Duodenal mucosa (tissue), 2 donors: Measurements from ENCODE around the gene CAMTA1.
"Not testable (repeated sequence)": the region's sequence is repeated elsewhere in the genome, so short reads cannot be mapped to it uniquely, and the experiment has no call there.

Experiments
- H3K27ac ChIP-seq: one replicate; pipeline ENCODE4 v1.7.0; 2013; ENCODE audit warnings: low read depth, low read length
- H3K27me3 ChIP-seq, 2 donors: one replicate each; pipeline ENCODE4 v1.7.0; 2013; ENCODE audit warnings: low read length in 2 of 2, control low read depth in 1 of 2; ENCODE audit not compliant: insufficient read depth in 2 of 2, control insufficient read depth in 1 of 2
- H3K36me3 ChIP-seq, 2 donors: one replicate each; pipeline ENCODE4 v1.7.0; 2013; ENCODE audit warnings: low read length in 2 of 2, control low read depth in 1 of 2; ENCODE audit not compliant: insufficient read depth in 2 of 2, control insufficient read depth in 1 of 2
- H3K4me1 ChIP-seq, 2 donors: one replicate each; pipeline ENCODE4 v1.7.0; 2013; ENCODE audit warnings: low read length in 2 of 2, control low read depth in 1 of 2; ENCODE audit not compliant: insufficient read depth in 2 of 2, control insufficient read depth in 1 of 2
- H3K4me3 ChIP-seq, 2 donors: one replicate each; pipeline ENCODE4 v1.7.0; 2013; ENCODE audit warnings: low read length in 2 of 2, low read depth in 1 of 2
- H3K9ac ChIP-seq, 2 donors: one replicate each; pipeline ENCODE4 v1.7.0; 2013; ENCODE audit warnings: low read length in 2 of 2, low read depth in 1 of 2
- H3K9me3 ChIP-seq, 2 donors: one replicate each; pipeline ENCODE4 v1.7.0; 2013; ENCODE audit warnings: low read length in 2 of 2, control low read depth in 1 of 2; ENCODE audit not compliant: control insufficient read depth in 1 of 2

The CAMTA1 gene

DNA sequence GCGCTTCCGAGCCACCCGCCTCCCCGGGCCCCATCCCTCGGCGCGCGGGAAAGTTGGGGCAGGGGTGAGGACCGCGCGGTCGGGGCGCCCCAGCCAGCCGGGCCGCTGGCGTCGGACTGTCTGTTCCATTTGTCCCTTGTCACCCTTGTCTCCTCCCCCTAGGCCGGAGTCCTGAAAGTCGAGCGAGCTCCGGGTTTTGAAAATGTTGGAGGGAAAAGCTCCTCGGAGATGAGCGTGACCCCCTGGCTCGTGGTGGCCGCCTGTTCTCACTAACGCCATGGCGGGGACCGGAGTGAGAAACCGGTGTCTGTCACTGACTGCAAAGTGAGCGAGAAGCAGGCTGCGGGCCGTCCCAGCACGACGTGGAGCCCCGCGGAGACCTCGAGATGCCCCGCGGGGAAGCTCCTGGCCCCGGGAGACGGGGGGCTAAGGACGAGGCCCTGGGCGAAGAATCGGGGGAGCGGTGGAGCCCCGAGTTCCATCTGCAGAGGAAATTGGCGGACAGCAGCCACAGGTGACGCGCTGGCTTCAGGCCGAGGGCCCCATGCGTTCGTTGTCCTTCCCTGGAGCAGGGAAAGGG lies 999.3 kb downstream of the CAMTA1 start:
- Histone ChIP-seq H3K36me3 (peaks cover under 1 to 25% of the 10 kb centered on the region in 2 donors), H3K4me1 (peaks cover 19 to 25% of the 10 kb centered on the region in 2 donors), H3K9me3 (no peaks in the 10 kb centered on the region), H3K4me3 (peak overlapping the region; percentile 17 to 59), H3K9ac (peak overlapping the region; percentile 3 to 13), H3K27ac (peak overlapping the region; percentile 63), H3K27me3 (no peaks in the 10 kb centered on the region)

DNA sequence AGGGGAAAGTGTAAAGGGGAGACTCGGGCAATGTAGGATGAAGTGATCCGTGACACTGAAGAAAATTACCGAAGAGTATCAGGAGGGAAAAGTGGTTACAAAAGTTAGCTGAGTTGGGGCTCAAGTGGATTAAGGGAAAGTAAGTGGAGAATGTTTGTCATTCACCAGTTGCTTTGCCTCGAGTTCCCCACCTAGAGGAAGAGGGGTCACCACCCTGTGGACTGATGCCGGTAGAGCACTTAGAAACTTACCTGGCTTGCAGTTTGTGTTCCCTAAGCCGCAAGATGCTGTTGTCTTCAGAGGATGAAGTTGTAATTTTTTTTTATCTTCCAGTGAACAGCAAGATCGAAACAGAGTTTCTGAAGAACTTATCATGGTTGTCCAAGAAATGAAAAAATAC lies 999.9 kb downstream of the CAMTA1 start:
- Histone ChIP-seq H3K36me3 (peaks cover 4 to 27% of the 10 kb centered on the region in 2 donors), H3K4me1 (peaks cover 19 to 25% of the 10 kb centered on the region in 2 donors), H3K27me3 (no peaks in the 10 kb centered on the region), H3K4me3 (peak overlapping the region; percentile 17 to 59), H3K27ac (no peak overlapping the region), H3K9ac (peak overlapping the region in 1 of 2 donors; percentile 13), H3K9me3 (peaks cover 0 to under 1% of the 10 kb centered on the region in 2 donors)

DNA sequence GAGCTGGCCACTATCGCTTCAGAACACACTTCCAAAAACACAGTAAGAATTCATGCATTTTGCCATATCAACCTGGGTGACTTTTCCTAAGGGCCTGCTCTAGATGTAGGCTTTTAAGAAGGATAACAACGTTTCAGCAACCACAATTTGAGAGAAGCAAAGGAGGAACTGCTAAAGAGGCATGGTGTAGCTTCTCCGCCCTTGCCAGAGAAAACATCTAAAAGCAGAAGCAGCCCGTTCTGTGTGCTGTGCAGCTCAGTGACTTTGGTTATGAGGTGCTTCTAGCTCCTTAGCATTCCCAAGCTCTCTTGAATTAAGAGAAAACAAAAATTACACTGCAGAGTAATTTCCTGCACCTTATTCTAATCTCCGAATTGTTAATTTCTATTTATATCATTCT lies 1001.5 kb downstream of the CAMTA1 start:
- no peak overlapping the region for H3K27ac ChIP-seq
- no peak overlapping the region for H3K4me3 ChIP-seq
- peaks cover 12 to 16% of the 10 kb centered on the region in 2 donors for H3K4me1 ChIP-seq
- H3K9me3 ChIP-seq, result peaks cover 8 to 14% of the 10 kb centered on the region in 2 donors
- H3K36me3 ChIP-seq, result peaks cover 9 to 27% of the 10 kb centered on the region in 2 donors
- H3K27me3 ChIP-seq, result no peaks in the 10 kb centered on the region
- H3K9ac ChIP-seq, result no peak overlapping the region

GRCh38 chr1:7789828-7790227 lies 1004.6 kb downstream of the CAMTA1 start:
- Histone ChIP-seq H3K4me3 (no peak overlapping the region), H3K9me3 (peaks cover 8 to 14% of the 10 kb centered on the region in 2 donors), H3K9ac (no peak overlapping the region), H3K27ac (no peak overlapping the region), H3K4me1 (peaks cover 0 to 4% of the 10 kb centered on the region in 2 donors), H3K36me3 (peaks cover 9 to 34% of the 10 kb centered on the region in 2 donors), H3K27me3 (no peaks in the 10 kb centered on the region)

DNA sequence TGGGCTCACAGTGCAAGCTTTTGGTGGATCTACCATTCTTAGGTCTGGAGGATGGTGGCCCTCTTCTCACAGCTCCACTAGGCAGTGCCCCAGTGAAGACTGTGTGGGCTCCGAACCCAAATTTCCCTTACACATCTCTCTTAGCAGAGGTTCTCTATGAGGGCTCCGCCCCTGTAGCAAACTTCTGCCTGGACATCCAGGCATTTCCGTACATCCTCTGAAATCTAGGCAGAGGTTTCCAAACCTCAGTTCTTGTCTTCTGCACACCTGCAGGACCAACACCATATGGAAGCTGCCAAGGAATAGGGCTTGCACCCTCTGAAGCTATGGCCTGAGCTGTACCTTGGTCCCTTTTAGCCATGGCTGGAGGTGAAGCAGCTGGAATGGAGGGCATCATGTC lies 1005.8 kb downstream of the CAMTA1 start:
- H3K4me3 ChIP-seq, H3K9ac ChIP-seq, H3K4me1 ChIP-seq, H3K27ac ChIP-seq, H3K27me3 ChIP-seq: not testable (repeated sequence)
- H3K36me3 ChIP-seq, result peaks cover 15 to 34% of the 10 kb centered on the region in 2 donors
- H3K9me3 ChIP-seq, result peaks cover 8 to 14% of the 10 kb centered on the region in 2 donors

GRCh38 chr1:7795406-7795805 lies 1010.2 kb downstream of the CAMTA1 start:
- Histone ChIP-seq H3K9me3 (peaks cover 6 to 11% of the 10 kb centered on the region in 2 donors), H3K9ac (no peak overlapping the region), H3K36me3 (peaks cover 14 to 29% of the 10 kb centered on the region in 2 donors), H3K27me3 (no peaks in the 10 kb centered on the region), H3K27ac (no peak overlapping the region), H3K4me1 (no peaks in the 10 kb centered on the region), H3K4me3 (no peak overlapping the region)

- Histone ChIP-seq H3K4me1 (no peaks in the 10 kb centered on the region), H3K4me3 (no peak overlapping the region), H3K9ac (no peak overlapping the region), H3K36me3 (peaks cover 3 to 57% of the 10 kb centered on the region in 2 donors), H3K9me3 (no peaks in the 10 kb centered on the region), H3K27ac (no peak overlapping the region), H3K27me3 (no peaks in the 10 kb centered on the region)
Measured at GRCh38 chr1:7805460-7805859, 1020.2 kb downstream of the CAMTA1 start.

DNA sequence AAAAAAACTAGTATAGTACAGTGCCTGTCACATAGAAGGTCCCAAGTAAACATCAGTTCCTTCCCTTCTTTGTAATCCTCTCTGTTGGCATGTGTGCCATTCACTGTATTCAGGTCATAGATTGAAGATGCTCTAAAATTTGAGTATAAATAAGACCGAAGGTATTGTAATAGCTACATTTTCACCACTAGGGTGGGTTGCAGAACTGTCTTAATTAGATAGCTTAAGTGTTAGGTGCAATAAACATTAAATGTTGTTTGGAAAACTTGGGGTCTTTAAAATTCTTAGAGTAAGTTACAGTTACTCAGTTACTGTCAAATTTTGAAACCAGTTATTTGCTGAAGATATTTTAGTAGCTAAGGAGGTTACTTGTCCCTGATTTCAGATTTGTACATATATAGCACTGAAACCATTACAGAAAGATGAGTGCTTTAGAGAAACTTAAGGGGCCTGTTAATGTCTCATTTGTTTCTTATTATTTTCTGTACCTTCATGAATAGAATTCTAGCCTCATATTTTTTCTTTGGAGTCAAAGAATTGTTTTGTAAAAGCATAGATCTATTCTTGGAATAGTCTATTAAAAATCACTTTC lies 1023.1 kb downstream of the CAMTA1 start:
- peaks cover 3 to 4% of the 10 kb centered on the region in 2 donors for H3K9me3 ChIP-seq
- H3K9ac ChIP-seq, result no peak overlapping the region
- H3K27ac ChIP-seq, result no peak overlapping the region
- H3K27me3 ChIP-seq, result no peaks in the 10 kb centered on the region
- no peaks in the 10 kb centered on the region for H3K4me1 ChIP-seq
- H3K4me3 ChIP-seq, result no peak overlapping the region
- H3K36me3 ChIP-seq, result peaks cover 7 to 55% of the 10 kb centered on the region in 2 donors

DNA sequence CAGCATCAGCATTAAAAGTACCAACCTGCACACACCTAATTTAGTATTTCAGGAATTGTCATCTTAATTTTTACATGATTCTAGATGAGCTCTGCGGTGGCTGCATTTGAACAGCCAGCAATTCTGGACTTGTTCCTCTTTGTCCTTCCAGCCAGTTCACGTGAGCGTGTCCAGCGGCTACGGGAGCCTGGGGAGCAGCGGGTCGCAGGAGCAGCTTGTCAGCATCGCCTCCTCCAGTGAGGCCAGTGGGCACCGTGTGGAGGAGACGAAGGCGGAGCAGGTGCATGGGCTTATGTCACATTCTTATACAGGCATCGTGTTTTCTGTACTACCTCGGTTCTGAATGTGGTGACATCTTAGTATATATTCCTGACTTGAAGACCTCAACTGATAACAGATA lies 1024.5 kb downstream of the CAMTA1 start:
- Histone ChIP-seq H3K4me1 (no peaks in the 10 kb centered on the region), H3K27me3 (no peaks in the 10 kb centered on the region), H3K36me3 (peaks cover 14 to 51% of the 10 kb centered on the region in 2 donors), H3K4me3 (no peak overlapping the region), H3K9me3 (peaks cover 8 to 14% of the 10 kb centered on the region in 2 donors), H3K9ac (no peak overlapping the region), H3K27ac (no peak overlapping the region)

DNA sequence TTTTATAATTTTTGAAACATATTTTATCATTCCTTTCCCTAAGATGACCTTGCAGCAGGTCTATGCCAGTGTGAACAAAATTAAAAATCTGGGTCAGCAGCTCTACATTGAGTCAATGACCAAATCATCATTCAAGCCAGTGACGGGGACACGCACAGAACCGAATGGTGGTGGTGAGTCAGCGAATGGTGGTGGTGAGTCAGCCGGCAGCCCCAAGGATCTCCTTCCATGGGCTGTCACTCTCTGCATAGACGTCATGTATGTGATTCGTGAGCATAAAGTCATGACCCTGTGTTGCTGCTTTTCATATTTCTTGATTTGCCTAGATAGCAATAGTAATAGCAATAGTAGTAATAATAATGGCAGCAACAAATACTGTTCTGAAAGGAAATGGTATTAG lies 1025.1 kb downstream of the CAMTA1 start:
- Histone ChIP-seq H3K4me1 (no peaks in the 10 kb centered on the region), H3K36me3 (peaks cover 14 to 45% of the 10 kb centered on the region in 2 donors), H3K27me3 (no peaks in the 10 kb centered on the region), H3K9ac (no peak overlapping the region), H3K4me3 (no peak overlapping the region), H3K9me3 (peaks cover 8 to 14% of the 10 kb centered on the region in 2 donors), H3K27ac (no peak overlapping the region)
